HepG2 (cell line): Measurements from ENCODE around the gene BCAR3. TPM values are rescaled to one million over a fixed set of nuclear protein-coding genes. Genes with fewer than 3 reads are reported as not detected.

ENCODE experiments used
- ARNTL ChIP-seq: sonication (generic); formaldehyde crosslinking; IDR thresholded peaks from 2 replicates; pipeline ENCODE4 v1.4.0; 2020; ENCODE audit warnings: mild to moderate bottlenecking, missing genetic modification reagents
- ATF1 ChIP-seq: IDR thresholded peaks from 2 replicates; pipeline ENCODE4 v1.6.1; 2016; ENCODE audit warnings: mild to moderate bottlenecking, control low read depth
- BCL6 ChIP-seq: IDR thresholded peaks from 2 replicates; pipeline ENCODE4 v1.6.1; 2016; ENCODE audit warnings: missing genetic modification reagents, missing compliant biosample characterization
- HDAC2 ChIP-seq: sonication (generic); formaldehyde crosslinking; IDR thresholded peaks from 2 replicates; pipeline ENCODE4 v1.4.0; 2020; ENCODE audit warnings: missing genetic modification reagents
- KMT2B ChIP-seq: IDR thresholded peaks from 2 replicates; pipeline ENCODE4 v1.6.1; 2016; ENCODE audit warnings: missing genetic modification reagents, missing compliant biosample characterization
- PHF8 ChIP-seq: sonication (generic); formaldehyde crosslinking; IDR thresholded peaks from 2 replicates; pipeline ENCODE4 v1.5.0; 2020; ENCODE audit warnings: missing genetic modification reagents
- PLRG1 ChIP-seq: fragments of 450-650 bp; conservative IDR thresholded peaks from 2 replicates; pipeline ENCODE4 v1.6.1; 2016
- POLR2AphosphoS2 ChIP-seq: IDR thresholded peaks from 2 replicates; pipeline ENCODE4 v1.6.1; 2011; ENCODE audit warnings: low read depth, low read length, improper control_type of control experiment
- SOX13 ChIP-seq, 3 experiments: fragments of 450-650 bp in 1 of 3; sonication (generic) in 1 of 3; formaldehyde crosslinking in 1 of 3; IDR thresholded peaks in 2 of 3; conservative IDR thresholded peaks in 1 of 3; 2 replicates each; pipeline versions ENCODE4 v1.5.0 to v1.6.1; 2016 to 2020; ENCODE audit warnings: antibody characterized with exemption in 1 of 3, mild to moderate bottlenecking in 1 of 3, missing compliant biosample characterization in 1 of 3, missing genetic modification reagents in 1 of 3, moderate library complexity in 1 of 3
- TBX2 ChIP-seq: sonication (generic); formaldehyde crosslinking; IDR thresholded peaks from 2 replicates; pipeline ENCODE4 v1.5.0; 2020; ENCODE audit warnings: missing genetic modification reagents, mild to moderate bottlenecking, borderline replicate concordance
- TEAD3 ChIP-seq: optimal IDR thresholded peaks from 2 replicates; pipeline ENCODE3; 2016; ENCODE audit warnings: borderline replicate concordance
- TOPORS ChIP-seq: sonication (generic); formaldehyde crosslinking; IDR thresholded peaks from 2 replicates; pipeline ENCODE4 v1.8.0; 2023; ENCODE audit warnings: mild to moderate bottlenecking, missing genetic modification reagents
- ZEB1 ChIP-seq: IDR thresholded peaks from 2 replicates; pipeline ENCODE4 v1.6.1; 2012; ENCODE audit warnings: mild to moderate bottlenecking, low read depth, inconsistent platforms; ENCODE audit not compliant: insufficient replicate concordance
- ZNF607 ChIP-seq: sonication (generic); formaldehyde crosslinking; IDR thresholded peaks from 2 replicates; pipeline ENCODE4 v1.5.1; 2020; ENCODE audit warnings: missing genetic modification reagents, mild to moderate bottlenecking, borderline replicate concordance
- polyA plus RNA-seq, 8 experiments: library from polyadenylated mRNA; depleted of rRNA in 3 of 8; stranded (reverse) in 7 of 8; unstranded in 1 of 8; fragments of >200 nt; fragmentation: Illumina TruSeq in 4 of 8; extraction: Trizol in 4 of 8; gene quantifications; 2 replicates each; pipeline versions ENCODE4 v1.2.1 to v1.2.3, GENCODE V29; 2011 to 2016; ENCODE audit warnings: low read depth in 4 of 8, missing spikeins in 1 of 8, mixed read lengths in 1 of 8; ENCODE audit not compliant: insufficient read depth in 1 of 8
- total RNA-seq, 5 experiments: library from RNA; depleted of rRNA; stranded (reverse); fragments of >200 nt; fragmentation: Illumina TruSeq; extraction: Trizol; gene quantifications; 2 replicates each; pipeline ENCODE4 v1.2.3, GENCODE V29; 2016; ENCODE audit warnings: low read depth in 1 of 5
- TF ChIP-seq, protein P1 (sequence below): IDR thresholded peaks from 2 replicates; pipeline ENCODE4 v1.6.1; 2016
- TF ChIP-seq, protein P2 (sequence below): sonication (generic); formaldehyde crosslinking; IDR thresholded peaks from 2 replicates; pipeline ENCODE4 v1.5.1; 2020; ENCODE audit warnings: mild to moderate bottlenecking, missing genetic modification reagents, moderate library complexity

The BCAR3 gene
- total and polyA plus RNA-seq, 2 of the 13 experiments (the other 11 are each of a cell fraction or from before 2014, with no cell fraction given): 3.6 to 4.8 TPM

GRCh38 chr1:93585059-93585966 lies 96.3 kb downstream of the BCAR3 start (continued):
- TF ChIP-seq, protein P1, sequence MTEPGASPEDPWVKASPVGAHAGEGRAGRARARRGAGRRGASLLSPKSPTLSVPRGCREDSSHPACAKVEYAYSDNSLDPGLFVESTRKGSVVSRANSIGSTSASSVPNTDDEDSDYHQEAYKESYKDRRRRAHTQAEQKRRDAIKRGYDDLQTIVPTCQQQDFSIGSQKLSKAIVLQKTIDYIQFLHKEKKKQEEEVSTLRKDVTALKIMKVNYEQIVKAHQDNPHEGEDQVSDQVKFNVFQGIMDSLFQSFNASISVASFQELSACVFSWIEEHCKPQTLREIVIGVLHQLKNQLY: peak; percentile 54; the same call in 1 of the 2 replicates
- TF ChIP-seq TBX2 (CRISPR knock-in tag): peak; percentile 85; the same call in 1 of the 2 replicates
- peak; percentile 34 for TF ChIP-seq BCL6
- peak; percentile 23; the same call in 1 of the 2 replicates for TF ChIP-seq KMT2B (CRISPR knock-in tag)
- TF ChIP-seq ZNF607 (CRISPR knock-in tag): no peak
- TF ChIP-seq PHF8 (CRISPR knock-in tag): no peak
- 0 out of 2 replicates have a peak, but pooled peaks have one; percentile 63 for TF ChIP-seq ARNTL
- peak; percentile 91 for TF ChIP-seq ZEB1
- TF ChIP-seq HDAC2 (CRISPR knock-in tag): peak; percentile 81
- TF ChIP-seq TEAD3: peak; percentile 87
- TF ChIP-seq TOPORS (CRISPR knock-in tag): peak; percentile 42; the same call in 1 of the 2 replicates
- TF ChIP-seq PLRG1: no peak
- TF ChIP-seq POLR2AphosphoS2: no peak
- peak; percentile 67 for TF ChIP-seq ATF1 (CRISPR knock-in tag)
- TF ChIP-seq SOX13 (IDR thresholded peaks at IDR 0.05): no peak
- peak in 1 of 2 experiments; percentile 75; a peak in 2 of 4 replicates for TF ChIP-seq SOX13 (CRISPR knock-in tag; conservative IDR thresholded peaks at IDR 0.05 in 1 of 2, IDR thresholded peaks at IDR 0.05 in 1 of 2)
- TF ChIP-seq, protein P2, sequence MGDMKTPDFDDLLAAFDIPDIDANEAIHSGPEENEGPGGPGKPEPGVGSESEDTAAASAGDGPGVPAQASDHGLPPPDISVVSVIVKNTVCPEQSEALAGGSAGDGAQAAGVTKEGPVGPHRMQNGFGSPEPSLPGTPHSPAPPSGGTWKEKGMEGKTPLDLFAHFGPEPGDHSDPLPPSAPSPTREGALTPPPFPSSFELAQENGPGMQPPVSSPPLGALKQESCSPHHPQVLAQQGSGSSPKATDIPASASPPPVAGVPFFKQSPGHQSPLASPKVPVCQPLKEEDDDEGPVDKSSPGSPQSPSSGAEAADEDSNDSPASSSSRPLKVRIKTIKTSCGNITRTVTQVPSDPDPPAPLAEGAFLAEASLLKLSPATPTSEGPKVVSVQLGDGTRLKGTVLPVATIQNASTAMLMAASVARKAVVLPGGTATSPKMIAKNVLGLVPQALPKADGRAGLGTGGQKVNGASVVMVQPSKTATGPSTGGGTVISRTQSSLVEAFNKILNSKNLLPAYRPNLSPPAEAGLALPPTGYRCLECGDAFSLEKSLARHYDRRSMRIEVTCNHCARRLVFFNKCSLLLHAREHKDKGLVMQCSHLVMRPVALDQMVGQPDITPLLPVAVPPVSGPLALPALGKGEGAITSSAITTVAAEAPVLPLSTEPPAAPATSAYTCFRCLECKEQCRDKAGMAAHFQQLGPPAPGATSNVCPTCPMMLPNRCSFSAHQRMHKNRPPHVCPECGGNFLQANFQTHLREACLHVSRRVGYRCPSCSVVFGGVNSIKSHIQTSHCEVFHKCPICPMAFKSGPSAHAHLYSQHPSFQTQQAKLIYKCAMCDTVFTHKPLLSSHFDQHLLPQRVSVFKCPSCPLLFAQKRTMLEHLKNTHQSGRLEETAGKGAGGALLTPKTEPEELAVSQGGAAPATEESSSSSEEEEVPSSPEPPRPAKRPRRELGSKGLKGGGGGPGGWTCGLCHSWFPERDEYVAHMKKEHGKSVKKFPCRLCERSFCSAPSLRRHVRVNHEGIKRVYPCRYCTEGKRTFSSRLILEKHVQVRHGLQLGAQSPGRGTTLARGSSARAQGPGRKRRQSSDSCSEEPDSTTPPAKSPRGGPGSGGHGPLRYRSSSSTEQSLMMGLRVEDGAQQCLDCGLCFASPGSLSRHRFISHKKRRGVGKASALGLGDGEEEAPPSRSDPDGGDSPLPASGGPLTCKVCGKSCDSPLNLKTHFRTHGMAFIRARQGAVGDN (CRISPR knock-in tag): peak; percentile 99
